ENCODE data around the gene RYR2. TPM values are rescaled to one million over a fixed set of nuclear protein-coding genes. Genes with fewer than 3 reads are reported as not detected.

The RYR2 gene
- polyA plus RNA-seq, 3 donors from 2014 or later = 0.12 to 0.18 TPM; not detected in 1

DNA sequence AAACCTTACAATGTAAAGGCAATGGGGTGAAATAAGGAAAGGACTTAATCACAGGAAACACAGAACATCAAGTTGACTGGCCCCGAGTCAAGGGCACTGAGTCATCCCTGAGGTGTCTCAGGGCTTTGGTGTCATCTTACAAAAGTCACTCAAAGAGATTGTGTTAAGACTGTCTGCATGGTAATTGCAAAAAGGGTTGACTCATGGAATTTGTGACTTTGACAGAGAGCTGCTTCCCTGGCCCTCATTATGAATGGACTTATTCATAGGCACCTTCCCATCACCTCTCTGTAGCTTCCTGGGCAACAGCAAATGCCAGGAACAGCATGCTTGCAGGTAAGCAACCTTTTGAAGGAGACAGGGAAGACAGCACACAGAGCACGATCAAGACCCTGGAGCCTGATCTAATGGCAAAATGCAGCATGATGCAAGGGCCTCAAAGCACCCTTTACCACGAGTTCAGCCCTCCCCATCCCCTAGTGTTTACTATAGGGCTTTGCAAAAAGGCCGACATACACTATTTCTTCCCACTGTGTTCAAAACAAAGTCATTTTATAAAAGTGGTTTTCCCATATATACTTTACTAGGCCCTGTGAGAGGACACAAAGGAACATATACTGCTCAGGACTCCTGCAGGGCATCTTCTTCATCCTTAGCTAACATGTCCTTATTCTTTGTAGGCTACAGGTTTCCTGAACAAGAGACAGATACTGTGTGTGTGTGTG, 831.7 kb downstream of the RYR2 start:
- Mint-ChIP-seq H3K36me3 (no peaks in the 10 kb centered on the region), H3K4me3 (no peak overlapping the region), H3K27me3 (ENCODE audit: low read depth in 3 of 3) (peaks cover 0 to 1% (median 0%) of the 10 kb centered on the region in 3 donors), H3K9me3 (peaks cover 0 to 10% (median 3%) of the 10 kb centered on the region in 6 donors), H3K27ac (no peak overlapping the region), H3K4me1 (no peaks in the 10 kb centered on the region)
- DNase-seq = no peak

DNA sequence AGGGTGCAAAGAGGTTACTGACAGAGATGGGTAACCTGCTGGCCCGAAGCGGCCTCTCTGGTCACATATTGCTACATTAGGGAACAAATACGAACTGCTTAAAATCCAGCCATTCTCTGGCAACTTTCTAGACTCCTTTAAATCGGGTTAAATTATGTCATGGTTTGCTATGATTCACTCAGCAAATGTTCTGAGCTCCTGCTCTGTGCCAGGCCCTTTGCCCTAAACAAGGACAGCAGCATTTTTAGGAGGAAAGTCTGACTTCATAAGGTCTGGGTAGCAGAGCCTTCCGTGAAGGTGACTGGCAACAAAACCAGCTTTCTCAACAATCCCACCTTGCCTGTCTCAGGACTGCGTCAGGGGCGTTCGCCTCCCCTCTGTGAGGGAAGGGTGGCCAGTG, 833.3 kb downstream of the RYR2 start:
- no peak for DNase-seq
- Mint-ChIP-seq H3K9me3 (peaks cover 0 to 10% (median 3%) of the 10 kb centered on the region in 6 donors), H3K27ac (no peak overlapping the region), H3K4me3 (no peak overlapping the region), H3K36me3 (no peaks in the 10 kb centered on the region), H3K27me3 (ENCODE audit: low read depth in 3 of 3) (peaks cover 0 to 1% (median 0%) of the 10 kb centered on the region in 3 donors), H3K4me1 (no peaks in the 10 kb centered on the region)

DNA sequence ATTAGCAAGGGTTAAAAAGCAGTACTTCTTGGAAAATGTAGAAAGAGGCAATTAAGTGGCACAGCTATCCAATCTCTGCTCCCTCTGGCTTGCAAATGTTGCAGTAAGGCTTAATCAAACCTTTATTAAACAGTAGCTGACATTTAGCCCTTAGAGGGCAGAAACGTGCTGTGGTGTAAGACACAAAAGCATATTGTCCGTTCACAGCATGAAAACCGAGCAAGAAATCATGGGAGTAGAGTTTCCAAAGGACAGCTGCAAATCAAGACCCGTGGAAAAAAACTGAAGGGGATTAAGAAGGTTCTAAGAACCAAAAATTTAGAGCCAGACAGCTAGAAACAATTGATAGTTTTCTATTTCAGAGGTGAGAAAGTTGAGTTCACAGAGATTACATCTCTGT, 835.6 kb downstream of the RYR2 start:
- Mint-ChIP-seq H3K4me1 (no peaks in the 10 kb centered on the region), H3K27me3 (ENCODE audit: low read depth in 3 of 3) (peaks cover 0 to 1% (median 0%) of the 10 kb centered on the region in 3 donors), H3K9me3 (peaks cover 0 to 4% (median under 1%) of the 10 kb centered on the region in 6 donors), H3K27ac (no peak overlapping the region), H3K36me3 (no peaks in the 10 kb centered on the region), H3K4me3 (no peak overlapping the region)
- no peak for DNase-seq

DNA sequence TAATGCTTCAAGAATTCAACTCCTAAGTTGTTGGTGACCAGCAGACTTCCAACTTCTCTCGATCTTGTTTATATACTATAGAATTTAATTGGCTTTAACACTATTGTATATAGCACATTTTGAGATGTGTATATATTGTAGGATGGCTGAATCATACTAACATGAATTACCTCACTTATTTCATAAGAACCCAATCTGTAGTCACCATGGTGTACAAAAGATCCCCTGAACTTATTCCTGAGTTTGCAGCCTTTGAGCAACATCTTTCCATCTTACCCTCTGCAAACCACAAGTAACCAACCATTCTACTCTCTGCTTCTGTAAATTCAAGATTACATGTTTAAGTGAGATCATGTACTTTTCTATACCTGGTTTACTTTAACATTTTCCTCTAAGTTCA, 836.4 kb downstream of the RYR2 start:
- Mint-ChIP-seq H3K36me3 (no peaks in the 10 kb centered on the region), H3K27me3 (ENCODE audit: low read depth in 3 of 3) (peaks cover 0 to 1% (median 0%) of the 10 kb centered on the region in 3 donors), H3K4me3 (no peak overlapping the region), H3K27ac (no peak overlapping the region), H3K9me3 (peaks cover 0 to 4% (median 0%) of the 10 kb centered on the region in 6 donors), H3K4me1 (no peaks in the 10 kb centered on the region)
- no peak for DNase-seq

DNA sequence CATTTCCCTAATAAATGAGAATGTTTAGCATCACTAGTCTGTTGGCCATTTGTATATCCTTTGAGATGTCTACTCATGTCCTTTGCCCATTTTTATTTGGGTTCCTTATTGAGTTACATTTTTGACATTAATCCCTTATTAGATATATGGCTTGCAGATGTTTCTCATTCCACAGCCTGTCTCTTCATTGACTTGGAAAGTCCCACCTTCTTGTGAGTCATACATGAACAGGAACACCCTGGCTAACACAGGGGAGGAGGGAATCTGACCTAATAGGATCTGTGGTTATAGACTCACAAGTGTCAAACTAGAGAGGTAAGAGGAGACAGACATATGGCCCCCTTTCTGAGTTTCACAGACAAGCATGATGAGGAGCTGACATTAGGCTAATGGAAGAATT, 837.2 kb downstream of the RYR2 start:
- Mint-ChIP-seq H3K4me3 (no peak overlapping the region), H3K36me3 (no peaks in the 10 kb centered on the region), H3K9me3 (peaks cover 0 to 4% (median 0%) of the 10 kb centered on the region in 6 donors), H3K4me1 (no peaks in the 10 kb centered on the region), H3K27ac (no peak overlapping the region), H3K27me3 (ENCODE audit: low read depth in 3 of 3) (peaks cover 0 to 3% (median 0%) of the 10 kb centered on the region in 3 donors)
- DNase-seq = no peak

Other genes starting within 250 kb of the RYR2 start
- gene MTR, start 246.9 kb upstream of the RYR2 start, polyA plus RNA-seq = 10 to 100 TPM in 1 of 3 donors, 1 to 10 TPM in 2; 5.0 to 15.3 (median 6.5) TPM
- not detected for gene MT1HL1, start 37.7 kb upstream of the RYR2 start, polyA plus RNA-seq

Data from immature natural killer cell (primary cell).